Vagina (tissue), 2 donors: Measurements from ENCODE around the gene TRIM41.

ENCODE experiments used
- POLR2A ChIP-seq, 2 donors: fragments of 450-650 bp; IDR thresholded peaks; one replicate each; pipeline ENCODE4 v1.6.1; 2017; ENCODE audit warnings: antibody characterized with exemption in 2 of 2, mild to moderate bottlenecking in 2 of 2, moderate library complexity in 2 of 2
- TF ChIP-seq, protein P1 (sequence below), 3 experiments: fragments of 450-650 bp in 2 of 3; fragments of 200-600 bp in 1 of 3; sonication (generic) in 1 of 3; IDR thresholded peaks; one replicate each; pipeline ENCODE4 v1.5.1; 2017 to 2019; ENCODE audit warnings: antibody characterized with exemption in 3 of 3, mild to moderate bottlenecking in 2 of 3, moderate library complexity in 2 of 3

DNA sequence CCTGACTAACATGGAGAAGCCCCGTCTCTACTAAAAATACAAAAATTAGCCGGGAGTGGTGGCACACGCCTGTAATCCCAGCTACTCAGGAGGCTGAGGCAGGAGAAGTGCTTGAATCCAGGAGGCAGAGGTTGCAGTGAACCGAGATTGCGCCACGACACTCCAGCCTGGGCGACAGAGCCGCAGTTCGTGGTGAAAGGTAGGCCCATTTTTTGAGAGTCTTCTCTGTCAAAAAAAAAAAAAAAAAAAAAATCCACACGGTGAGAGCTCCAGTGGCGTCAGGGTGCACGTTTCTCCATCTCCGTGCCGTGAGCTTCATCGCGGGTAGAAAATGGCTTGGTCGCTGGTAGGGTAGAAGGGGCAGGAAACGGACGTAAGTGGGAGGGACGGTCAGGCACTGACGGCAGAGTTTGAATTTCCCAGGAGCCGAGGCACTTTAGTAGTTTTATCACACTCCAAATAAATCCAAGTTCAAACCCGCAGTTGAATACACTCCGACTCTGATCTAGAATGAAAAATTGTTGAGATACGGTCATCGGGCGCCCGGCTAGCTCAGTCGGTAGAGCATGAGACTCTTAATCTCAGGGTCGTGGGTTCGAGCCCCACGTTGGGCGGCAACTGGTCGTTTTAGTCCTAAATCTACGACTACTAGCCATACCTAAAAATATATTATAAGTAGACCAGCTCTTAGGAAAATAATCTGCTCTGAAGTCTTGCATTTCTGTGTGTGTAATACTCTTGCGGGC is 15.7 kb upstream of the TRIM41 start:
- TF ChIP-seq, protein P1, sequence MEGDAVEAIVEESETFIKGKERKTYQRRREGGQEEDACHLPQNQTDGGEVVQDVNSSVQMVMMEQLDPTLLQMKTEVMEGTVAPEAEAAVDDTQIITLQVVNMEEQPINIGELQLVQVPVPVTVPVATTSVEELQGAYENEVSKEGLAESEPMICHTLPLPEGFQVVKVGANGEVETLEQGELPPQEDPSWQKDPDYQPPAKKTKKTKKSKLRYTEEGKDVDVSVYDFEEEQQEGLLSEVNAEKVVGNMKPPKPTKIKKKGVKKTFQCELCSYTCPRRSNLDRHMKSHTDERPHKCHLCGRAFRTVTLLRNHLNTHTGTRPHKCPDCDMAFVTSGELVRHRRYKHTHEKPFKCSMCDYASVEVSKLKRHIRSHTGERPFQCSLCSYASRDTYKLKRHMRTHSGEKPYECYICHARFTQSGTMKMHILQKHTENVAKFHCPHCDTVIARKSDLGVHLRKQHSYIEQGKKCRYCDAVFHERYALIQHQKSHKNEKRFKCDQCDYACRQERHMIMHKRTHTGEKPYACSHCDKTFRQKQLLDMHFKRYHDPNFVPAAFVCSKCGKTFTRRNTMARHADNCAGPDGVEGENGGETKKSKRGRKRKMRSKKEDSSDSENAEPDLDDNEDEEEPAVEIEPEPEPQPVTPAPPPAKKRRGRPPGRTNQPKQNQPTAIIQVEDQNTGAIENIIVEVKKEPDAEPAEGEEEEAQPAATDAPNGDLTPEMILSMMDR (IDR thresholded peaks at IDR 0.05): no peak
- TF ChIP-seq POLR2A (IDR thresholded peaks at IDR 0.05): no peak
